Neutrophil (primary cell): Measurements from ENCODE around the gene SPHK2.
A peak's percentile ranks its signal among the peaks of the same experiment; 100 is the strongest.
"Not testable (repeated sequence)": the region's sequence is repeated elsewhere in the genome, so short reads cannot be mapped to it uniquely, and the experiment has no call there.

Experiments
- H3K27ac ChIP-seq: fragments of 200-600 bp; sonication (generic); 2 replicates; pipeline ENCODE4 v1.5.1; 2016; ENCODE audit warnings: mild to moderate bottlenecking, moderate library complexity
- H3K27me3 ChIP-seq: fragments of 200-600 bp; sonication (generic); 2 replicates; pipeline ENCODE4 v1.6.0; 2016; ENCODE audit warnings: mild to moderate bottlenecking
- H3K36me3 ChIP-seq: fragments of 200-600 bp; sonication (generic); 2 replicates; pipeline ENCODE4 v1.5.1; 2017
- H3K4me1 ChIP-seq, 2 experiments: fragments of 200-600 bp in 1 of 2; sonication (generic) in 1 of 2; 1 replicate in 1 of 2; 2 replicates in 1 of 2; pipeline versions ENCODE4 v1.5.1 to v1.6.1; 2013 to 2016; ENCODE audit warnings: low read depth in 1 of 2, low read length in 1 of 2, mild to moderate bottlenecking in 1 of 2, moderate library complexity in 1 of 2; ENCODE audit not compliant: control insufficient read depth in 1 of 2, insufficient read depth in 1 of 2
- H3K4me3 ChIP-seq, 2 experiments: fragments of 200-600 bp in 1 of 2; sonication (generic) in 1 of 2; 1 replicate in 1 of 2; 2 replicates in 1 of 2; pipeline ENCODE4 v1.5.1; 2013 to 2016; ENCODE audit warnings: low read depth in 1 of 2, low read length in 1 of 2, mild to moderate bottlenecking in 1 of 2, moderate library complexity in 1 of 2
- H3K9me3 ChIP-seq: fragments of 200-600 bp; sonication (generic); 2 replicates; pipeline ENCODE4 v1.5.1; 2016
- TF ChIP-seq, protein P1 (sequence below): fragments of 200-600 bp; sonication (generic); IDR thresholded peaks from 2 replicates; pipeline ENCODE4 v1.5.1; 2016; ENCODE audit warnings: antibody characterized with exemption

The SPHK2 gene

DNA sequence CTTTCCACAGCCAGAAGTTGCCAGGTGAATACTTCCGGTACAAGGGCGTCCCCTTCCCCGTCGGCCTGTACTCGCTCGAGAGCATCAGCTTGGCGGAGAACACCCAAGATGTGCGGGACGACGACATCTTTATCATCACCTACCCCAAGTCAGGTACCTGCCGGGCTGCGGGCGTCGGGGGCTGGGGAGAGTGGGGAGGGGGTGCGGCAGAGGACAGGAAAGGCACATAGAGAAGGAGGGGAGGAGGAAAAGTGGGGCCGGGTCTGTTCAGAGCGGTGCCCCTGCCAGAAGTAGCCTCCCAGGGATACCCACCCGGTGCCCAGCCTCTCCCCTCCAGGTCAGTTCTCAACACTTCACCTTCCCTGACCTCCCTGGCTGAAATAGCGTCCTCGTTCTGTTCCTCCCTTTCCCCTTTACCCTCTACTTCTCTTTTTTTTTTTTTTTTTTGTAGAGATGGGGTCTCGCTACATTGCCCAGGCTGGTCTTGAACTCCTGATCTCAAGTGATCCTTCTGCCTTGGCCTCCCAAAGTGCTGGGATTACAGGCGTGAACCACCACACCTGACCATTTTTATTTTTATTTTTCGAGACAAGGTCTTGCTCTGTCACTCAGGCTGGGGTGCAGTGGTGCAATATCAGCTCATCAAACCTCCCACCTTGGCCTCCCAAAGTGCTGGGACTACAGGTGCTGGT lies 43.2 kb upstream of the SPHK2 start:
- TF ChIP-seq, protein P1, sequence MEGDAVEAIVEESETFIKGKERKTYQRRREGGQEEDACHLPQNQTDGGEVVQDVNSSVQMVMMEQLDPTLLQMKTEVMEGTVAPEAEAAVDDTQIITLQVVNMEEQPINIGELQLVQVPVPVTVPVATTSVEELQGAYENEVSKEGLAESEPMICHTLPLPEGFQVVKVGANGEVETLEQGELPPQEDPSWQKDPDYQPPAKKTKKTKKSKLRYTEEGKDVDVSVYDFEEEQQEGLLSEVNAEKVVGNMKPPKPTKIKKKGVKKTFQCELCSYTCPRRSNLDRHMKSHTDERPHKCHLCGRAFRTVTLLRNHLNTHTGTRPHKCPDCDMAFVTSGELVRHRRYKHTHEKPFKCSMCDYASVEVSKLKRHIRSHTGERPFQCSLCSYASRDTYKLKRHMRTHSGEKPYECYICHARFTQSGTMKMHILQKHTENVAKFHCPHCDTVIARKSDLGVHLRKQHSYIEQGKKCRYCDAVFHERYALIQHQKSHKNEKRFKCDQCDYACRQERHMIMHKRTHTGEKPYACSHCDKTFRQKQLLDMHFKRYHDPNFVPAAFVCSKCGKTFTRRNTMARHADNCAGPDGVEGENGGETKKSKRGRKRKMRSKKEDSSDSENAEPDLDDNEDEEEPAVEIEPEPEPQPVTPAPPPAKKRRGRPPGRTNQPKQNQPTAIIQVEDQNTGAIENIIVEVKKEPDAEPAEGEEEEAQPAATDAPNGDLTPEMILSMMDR = no peak
- no peaks in the 10 kb centered on the region for H3K36me3 ChIP-seq
- no peaks in the 10 kb centered on the region for H3K9me3 ChIP-seq
- H3K4me3 ChIP-seq = no peak overlapping the region
- H3K27me3 ChIP-seq = no peaks in the 10 kb centered on the region
- no peaks in the 10 kb centered on the region for H3K4me1 ChIP-seq
- H3K27ac ChIP-seq = no peak overlapping the region

DNA sequence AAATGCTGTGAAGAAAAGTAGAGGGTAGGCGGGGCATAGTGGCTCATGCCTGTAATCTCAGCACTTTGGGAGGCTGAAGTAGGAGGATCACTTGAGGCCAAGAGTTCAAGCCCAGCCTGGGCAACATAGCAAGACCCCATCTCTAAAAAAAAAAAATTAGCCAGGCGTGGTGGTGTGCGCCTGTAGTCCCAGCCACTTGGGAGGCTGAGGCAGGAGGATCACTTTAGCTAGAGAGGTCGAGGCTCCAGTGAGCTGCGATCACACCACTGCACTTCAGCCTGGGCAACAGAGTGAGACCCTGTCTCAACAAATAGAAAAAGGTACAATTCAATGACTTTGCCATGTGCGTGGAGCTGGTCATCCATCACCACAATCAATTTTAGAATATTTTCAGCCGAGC lies 41.4 kb upstream of the SPHK2 start:
- H3K27me3 ChIP-seq, H3K9me3 ChIP-seq, H3K36me3 ChIP-seq, H3K27ac ChIP-seq, H3K4me3 ChIP-seq, H3K4me1 ChIP-seq: not testable (repeated sequence)

DNA sequence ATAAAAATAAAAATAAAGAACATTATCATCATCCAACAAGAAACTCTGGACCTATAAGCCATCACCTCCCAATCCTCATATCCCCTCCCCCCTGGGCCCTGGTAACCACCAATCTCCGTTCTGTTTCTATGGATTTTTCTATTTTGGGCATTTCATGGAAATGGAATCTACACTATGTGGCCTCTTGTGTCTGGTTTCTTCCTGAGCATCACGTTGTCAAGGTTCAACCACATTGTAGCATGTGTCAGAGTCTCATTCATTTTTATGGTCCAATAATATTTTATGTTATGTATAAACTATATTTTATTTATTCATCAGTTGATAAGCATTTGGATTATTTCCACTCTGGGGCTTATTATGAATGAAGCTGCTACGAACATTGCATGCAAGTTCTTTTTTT lies 40.4 kb upstream of the SPHK2 start:
- no peaks in the 10 kb centered on the region for H3K36me3 ChIP-seq
- no peak overlapping the region for H3K4me3 ChIP-seq
- peaks cover 0 to under 1% of the 10 kb centered on the region in 2 experiments for H3K4me1 ChIP-seq
- no peaks in the 10 kb centered on the region for H3K9me3 ChIP-seq
- H3K27me3 ChIP-seq = no peaks in the 10 kb centered on the region
- TF ChIP-seq, protein P1 = no peak
- H3K27ac ChIP-seq = no peak overlapping the region

DNA sequence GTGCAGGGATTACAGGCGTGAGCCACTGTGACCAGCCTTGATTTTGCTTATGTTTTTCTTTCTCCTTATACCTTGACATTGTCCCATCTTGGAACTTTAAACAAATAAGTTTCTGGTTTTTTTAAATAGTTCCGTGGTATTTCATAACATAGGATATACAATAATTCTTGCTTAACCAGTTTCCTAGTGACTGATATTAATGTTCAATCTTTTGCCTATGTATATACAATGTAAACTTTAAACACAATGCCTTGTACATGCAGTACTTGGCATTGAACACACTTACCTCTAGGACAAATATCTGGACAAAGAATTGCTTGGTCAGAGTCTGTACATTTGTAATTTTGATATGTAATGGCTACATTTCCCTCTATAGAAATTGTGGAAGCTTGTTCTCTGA lies 37.1 kb upstream of the SPHK2 start:
- Histone ChIP-seq H3K36me3 (no peaks in the 10 kb centered on the region), H3K4me3 (no peak overlapping the region), H3K4me1 (peaks cover 0 to 4% of the 10 kb centered on the region in 2 experiments), H3K27ac (no peak overlapping the region), H3K9me3 (no peaks in the 10 kb centered on the region), H3K27me3 (peaks cover 16% of the 10 kb centered on the region)
- TF ChIP-seq, protein P1 = no peak

DNA sequence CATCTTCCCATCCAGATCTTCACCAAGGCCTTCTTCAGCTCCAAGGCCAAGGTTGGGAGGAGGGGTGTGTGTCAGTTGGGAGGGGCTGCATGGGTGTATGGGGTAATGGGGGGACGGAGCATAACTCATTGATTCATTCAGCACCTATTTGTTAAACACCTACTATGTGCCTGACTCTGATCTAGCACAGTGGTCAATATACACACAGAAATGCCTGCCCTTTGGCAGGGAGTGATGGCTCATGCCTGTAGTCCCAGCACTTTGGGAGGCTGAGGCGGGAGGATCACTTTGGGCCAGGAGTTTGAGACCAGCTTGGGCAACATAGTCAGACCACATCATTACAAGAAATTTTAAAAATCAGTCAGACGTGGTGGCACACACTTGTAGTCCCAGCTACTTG lies 31.9 kb upstream of the SPHK2 start:
- Histone ChIP-seq H3K36me3 (no peaks in the 10 kb centered on the region), H3K27ac (no peak overlapping the region), H3K9me3 (no peaks in the 10 kb centered on the region), H3K4me1 (peaks cover 9 to 11% of the 10 kb centered on the region in 2 experiments), H3K4me3 (no peak overlapping the region), H3K27me3 (peaks cover 28% of the 10 kb centered on the region)
- TF ChIP-seq, protein P1 = no peak

DNA sequence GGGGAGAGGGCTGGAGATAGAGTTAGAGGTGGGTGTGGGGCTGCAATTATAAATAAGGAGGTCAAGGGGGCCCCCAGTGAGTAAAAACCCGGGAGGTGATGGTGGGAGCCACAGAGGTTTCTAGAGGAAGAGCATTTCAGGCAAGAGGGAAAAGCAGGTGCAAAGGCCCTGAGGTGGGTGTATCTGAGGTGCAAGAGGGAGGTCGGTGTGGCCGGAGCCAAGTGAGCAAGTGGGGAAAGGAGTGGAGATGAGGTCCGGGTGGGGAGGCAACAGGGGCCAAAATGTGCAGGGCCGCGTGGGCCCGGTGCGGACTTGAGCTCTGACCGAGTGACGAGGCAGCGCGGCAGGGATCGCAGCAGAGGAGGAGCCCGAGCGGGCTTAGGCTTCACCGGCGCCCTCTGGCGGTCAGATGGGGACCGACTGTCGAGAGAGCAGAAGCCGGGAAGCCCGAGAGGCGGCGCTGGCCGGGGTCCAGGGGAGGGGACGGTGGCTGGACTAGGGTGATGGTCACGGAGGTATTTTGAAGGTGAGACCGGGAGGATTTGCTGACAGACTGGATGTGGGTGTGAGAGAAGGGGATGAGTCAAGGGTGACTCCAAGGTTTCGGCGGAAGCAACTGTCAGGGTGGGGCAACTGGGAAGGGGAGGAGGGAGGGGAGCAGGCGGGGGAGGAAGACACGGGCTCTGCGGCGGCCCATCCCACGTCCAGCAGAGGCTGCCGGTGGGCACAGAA lies 30.5 kb upstream of the SPHK2 start:
- no peaks in the 10 kb centered on the region for H3K9me3 ChIP-seq
- H3K27ac ChIP-seq = no peak overlapping the region
- H3K27me3 ChIP-seq = peaks cover 28% of the 10 kb centered on the region
- H3K4me1 ChIP-seq = peaks cover 9 to 11% of the 10 kb centered on the region in 2 experiments
- H3K4me3 ChIP-seq = peak overlapping the region; percentile 57 to 61
- TF ChIP-seq, protein P1 = peak; percentile 91
- H3K36me3 ChIP-seq = no peaks in the 10 kb centered on the region
